Stimulated activated CD8-positive, alpha-beta memory T cell treated with anti-CD3 and anti-CD28 coated beads, Interleukin-15, amount 100 ng/mL, for 48 hours (primary cell): Measurements from ENCODE around the gene TBXAS1.
"Not testable (repeated sequence)": the region's sequence is repeated elsewhere in the genome, so short reads cannot be mapped to it uniquely, and the experiment has no call there.

ENCODE experiments used
- DNase-seq, 2 donors: peaks; one replicate each; pipeline ENCODE4 v3.0.0-alpha.2; 2020; ENCODE audit warnings: low read depth in 2 of 2

TBXAS1 gene

DNA sequence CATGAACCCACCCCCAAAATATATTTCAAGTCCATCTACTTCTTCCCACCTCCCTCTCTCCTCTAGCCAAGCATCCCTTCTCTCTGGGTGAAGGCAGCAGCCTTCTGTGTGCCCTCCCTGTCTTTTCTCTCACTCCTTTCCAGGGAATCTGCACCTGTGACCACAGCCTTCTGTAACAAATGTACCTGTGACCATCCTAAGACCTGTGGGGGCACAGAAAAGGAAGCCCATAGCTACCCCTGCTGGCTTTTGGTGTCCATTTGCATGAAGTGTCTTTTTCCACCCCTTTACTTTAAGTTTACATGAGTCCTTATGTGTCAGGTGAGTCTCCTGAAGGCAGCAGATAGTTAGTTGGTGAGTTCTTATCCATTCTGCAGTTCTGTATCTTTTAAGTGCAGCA lies 2.0 kb upstream of the TBXAS1 start:
- no peak for DNase-seq

DNA sequence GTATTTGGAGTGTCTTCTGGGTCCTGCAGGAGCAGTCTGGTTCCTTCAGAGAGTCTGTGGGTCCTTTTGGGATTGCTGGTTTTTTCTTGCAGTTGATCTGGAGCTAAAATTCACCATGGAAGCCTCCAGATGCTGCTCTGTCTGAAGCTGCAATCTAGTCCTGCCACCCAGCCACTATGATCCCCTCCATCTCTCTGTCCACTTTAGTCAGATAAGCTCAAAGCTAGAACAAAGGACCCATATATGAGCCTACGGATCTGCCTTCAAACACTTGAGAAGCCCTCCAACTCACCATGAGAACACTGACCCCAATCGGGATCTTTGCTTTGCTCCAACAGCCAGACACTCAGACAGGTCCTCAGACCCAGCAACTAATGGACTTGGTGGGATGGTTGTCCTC lies 618 bp upstream of the TBXAS1 start:
- no peak for DNase-seq

DNA sequence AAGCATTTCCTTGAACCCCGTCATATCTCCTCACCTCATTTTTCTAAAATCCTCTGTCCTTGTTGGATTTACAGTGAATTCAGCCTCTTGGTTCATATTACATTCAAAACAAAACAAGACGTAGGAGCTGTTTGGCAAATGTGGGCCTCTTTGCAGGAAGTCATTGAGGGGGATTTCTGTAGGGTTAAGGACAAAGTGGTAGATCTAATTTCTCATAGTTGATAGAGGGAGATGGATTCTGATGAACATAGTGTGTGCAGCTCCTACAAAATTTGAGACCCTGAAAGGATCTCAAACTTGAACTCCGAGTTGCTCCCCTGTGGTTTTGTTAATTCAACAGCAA lies 682 bp downstream of the TBXAS1 start:
- no peak for DNase-seq

DNA sequence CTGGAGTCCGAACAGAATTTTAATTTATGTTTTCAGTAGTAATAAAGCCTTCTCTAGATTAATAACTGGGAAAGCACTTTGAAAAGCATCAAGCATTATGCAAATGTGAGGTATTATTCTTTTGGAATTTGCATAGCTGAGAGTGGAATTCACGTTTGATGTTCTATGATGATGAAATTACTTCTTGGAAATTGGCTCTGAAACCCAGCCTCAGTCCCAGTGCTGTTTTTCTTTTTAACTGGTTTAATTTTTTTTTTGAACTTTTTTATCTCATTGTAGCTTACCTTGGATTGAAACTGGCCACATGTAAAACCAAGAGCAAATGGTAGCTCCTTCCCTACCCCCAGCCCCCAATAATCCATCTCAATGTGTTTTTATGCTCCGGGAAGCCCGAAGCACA lies 1.2 kb downstream of the TBXAS1 start:
- DNase-seq, result no peak

DNA sequence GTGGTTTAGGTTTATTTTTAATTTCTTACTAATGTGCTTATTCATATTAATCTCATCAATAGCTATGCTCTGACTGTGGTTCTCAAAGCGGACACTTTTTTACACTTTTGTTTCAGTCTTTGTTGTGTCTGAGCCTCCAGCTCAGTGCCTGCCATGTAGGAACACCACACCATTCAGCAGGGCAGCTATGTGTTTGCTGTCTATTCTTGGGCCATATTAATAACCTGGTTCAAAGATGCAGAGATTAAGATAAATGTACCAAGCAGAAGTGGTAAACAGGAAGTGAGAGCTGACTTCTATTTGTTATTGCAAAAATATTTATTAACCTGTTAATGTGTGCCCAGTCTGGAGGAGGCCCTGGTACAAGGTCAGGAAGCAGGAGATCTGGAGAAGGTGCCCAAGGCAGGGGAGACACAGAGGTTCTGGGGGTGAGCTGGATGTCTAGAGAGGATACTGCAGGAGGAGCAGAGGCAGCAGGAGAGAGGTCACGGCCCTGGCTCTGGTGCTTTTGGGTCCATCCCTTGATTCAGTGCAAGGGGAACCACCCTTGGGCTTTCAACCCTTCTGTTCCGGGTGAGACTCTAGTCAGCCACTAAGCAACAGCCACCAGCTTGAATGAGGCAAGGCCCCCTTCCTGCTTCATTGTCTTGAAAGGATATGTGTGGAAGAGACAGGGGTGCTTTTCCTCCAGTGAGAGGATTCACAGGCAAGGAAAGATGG lies 1.9 kb downstream of the TBXAS1 start:
- no peak for DNase-seq

DNA sequence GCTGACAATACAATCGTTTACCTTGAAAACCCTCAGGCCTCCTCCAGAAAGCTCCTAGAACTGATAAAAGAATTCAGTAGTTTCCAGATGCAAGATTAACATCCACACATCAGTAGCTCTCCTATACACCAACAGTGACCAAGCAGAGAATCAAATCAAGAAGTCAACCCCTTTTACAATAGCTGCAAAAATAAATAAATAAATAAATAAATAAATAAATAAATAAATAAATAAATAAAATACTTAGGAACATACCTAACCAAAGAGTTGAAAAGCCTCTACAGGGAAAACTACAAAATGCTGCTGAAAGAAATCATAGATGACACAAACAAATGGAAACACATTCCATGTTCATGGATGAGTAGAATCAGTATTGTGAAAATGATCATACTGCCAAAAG lies 6.8 kb downstream of the TBXAS1 start:
- DNase-seq, result not testable (repeated sequence)

DNA sequence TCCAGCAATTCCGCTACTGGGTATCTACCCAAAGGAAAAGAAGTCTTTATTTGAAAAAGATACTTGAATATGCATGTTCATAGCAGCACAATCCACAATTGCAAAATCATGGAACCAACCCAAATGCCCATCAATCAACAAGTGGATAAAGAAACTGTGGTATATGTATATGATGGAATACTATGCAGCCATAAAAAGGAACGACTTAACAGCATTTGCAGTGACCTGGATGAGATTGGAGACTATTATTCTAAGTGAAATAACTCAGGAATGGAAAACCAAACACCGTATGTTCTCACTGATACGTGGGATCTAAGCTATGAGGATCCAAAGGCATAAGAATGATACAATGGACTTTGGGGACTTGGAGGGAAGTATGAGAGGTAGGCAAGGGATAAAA lies 8.2 kb downstream of the TBXAS1 start:
- not testable (repeated sequence) for DNase-seq

DNA sequence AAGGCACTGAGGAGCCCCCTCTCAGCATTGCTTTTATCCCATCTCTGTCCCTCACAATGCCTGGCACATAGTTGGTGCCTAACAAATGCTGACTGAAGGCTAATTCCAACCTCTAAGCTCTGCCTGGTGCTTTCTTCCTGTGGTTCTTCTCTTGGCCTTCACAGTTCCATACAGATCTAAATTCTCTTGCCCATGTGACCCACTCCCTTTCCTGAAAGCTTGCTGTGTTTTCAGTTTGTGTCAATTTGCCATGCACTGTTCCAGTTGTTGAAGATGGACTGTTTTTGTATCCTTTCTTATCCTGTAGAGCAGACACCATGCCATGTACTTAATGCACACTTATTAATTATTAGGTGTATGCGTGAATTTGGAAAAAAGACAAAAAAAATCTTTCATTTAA lies 9.2 kb downstream of the TBXAS1 start:
- no peak for DNase-seq

DNA sequence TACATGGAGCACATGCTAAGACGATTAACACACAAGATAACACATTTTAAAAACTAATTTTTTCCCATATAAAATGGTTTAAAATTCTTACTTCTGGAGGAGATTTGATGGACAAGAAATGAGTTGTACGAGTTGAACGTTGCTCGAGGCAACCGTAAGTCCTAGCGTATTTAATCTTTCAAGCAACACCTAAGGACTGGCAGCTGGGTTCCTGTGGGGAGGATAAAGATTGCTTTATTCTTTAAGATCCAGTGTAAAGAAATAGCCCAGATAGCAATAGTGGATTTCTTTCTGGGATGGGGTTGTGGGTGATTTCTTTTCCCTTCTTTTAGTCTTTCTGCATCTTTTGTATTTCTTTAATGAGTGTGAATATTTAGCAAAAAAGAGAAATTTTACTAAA lies 9.8 kb downstream of the TBXAS1 start:
- DNase-seq, result no peak

DNA sequence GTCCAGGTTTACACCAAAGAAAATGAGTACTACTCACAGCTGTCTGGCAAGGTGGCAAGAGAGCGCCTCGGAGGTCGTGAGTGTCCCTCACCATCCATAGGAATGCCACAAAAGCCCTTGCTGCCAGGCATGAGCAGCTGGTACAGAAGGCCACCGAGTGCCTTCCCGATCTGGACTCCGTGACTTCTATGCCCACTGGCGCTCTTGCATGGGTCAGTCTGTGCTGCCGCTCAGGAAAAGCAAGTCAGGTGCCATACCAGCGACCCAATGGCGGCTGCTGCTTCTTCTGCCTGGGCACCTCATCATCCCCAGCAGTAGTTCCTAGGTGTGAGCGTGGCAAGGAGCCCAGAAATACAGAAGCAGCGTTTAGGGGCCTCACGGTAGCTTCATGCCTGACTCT lies 11.7 kb downstream of the TBXAS1 start:
- DNase-seq, result no peak

DNA sequence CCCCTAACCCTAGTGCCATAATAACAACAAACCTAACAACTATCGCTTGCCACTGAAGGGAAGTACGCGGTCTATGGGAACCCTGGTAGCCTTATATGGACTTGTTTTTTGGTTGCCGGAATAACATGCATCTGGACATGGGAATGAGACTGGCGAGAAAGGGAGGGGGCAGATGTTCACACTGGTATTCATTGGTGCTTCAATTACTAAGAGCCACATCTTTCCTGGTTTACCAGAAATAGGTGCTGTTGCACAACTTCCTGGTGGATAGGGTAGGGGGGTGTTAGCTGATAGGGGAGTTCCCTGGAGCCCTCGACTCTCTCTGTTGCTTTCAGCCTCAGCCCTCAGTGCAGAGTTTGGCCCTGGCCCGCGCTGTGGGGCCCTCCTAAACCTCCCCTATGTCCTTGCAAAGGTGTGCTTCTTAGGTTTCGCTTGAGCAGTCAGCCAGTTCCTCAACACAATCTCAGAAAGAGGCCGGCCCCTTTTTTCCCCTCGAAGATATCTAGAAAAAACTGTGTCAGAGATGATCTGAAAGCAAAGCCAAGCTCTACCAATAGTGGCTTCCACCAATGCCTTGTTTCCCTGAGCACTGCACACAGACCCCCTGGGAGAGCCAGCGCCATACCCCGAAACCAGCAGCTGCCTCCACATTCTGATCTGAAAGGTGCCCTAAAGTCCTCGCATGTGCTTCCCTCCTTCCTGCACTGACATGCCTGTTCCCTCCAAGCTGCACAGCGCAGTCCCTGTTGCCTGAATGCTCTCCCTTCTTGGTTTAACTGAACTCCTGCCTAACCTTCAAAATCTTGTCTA lies 13.5 kb downstream of the TBXAS1 start:
- DNase-seq, result no peak

DNA sequence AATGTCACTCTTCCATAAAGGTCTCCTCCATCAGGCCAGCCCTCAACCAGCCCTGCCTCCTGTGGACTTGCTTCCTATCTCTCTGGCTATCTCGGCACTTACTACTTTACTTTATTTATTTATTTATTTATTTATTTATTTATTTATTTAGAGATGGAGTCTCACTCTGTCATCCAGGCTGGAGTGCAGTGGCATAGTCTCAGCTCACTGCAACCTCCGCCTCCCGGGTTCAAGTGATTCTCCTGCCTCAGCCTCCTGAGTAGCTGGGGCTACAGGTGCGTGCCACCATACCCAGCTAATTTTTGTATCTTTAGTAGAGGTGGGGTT lies 14.1 kb downstream of the TBXAS1 start:
- DNase-seq, result not testable (repeated sequence)

DNA sequence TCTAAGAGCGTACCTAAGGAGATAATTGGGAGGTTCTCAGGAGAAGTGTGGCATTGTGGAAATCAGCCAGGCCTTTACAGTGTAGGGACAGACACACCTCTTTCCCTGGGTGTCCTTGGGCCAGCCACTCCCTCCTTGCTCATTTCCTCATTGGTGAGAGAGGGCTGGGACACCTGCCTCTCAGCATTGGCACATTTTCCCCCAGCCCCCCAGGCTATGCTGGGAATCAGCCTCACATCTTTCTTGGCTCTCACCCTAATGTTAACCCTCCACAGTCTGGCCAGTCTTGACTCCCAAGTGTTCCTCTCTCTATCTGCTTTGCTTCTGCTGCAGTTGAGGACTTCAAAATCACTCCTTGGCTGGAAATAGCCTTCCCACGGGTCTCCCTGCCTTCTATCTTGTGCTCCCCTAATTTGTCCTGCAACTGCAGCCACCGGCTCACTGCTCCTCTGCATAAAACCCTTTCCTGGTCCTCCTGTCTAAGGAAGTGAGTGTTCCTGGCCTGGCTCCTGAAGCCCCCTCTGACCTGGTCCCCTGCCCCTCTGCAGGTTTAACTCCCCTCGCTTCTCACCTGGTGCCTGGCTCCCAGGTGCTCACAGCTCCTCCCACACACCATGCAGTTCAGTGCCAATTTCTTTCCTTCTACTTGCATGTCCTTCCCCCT lies 15.8 kb downstream of the TBXAS1 start:
- DNase-seq, result no peak

DNA sequence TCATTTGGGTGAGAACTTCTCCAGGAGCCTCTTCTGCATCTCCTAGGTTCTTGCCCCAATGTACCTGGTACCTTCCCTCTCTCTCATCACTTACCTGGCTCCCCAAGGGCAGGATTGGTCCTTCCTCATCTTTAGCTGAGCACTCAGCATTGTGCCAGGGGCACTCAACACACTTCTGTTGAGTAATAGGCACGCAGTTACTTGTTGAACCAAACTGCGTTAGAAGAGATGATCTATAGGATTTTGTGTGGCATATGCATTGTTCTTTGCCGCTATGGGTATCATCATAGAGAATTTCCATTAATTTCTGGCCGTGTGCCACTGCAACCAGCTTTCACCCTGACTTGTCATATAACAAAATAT lies 16.4 kb downstream of the TBXAS1 start:
- DNase-seq, result no peak

DNA sequence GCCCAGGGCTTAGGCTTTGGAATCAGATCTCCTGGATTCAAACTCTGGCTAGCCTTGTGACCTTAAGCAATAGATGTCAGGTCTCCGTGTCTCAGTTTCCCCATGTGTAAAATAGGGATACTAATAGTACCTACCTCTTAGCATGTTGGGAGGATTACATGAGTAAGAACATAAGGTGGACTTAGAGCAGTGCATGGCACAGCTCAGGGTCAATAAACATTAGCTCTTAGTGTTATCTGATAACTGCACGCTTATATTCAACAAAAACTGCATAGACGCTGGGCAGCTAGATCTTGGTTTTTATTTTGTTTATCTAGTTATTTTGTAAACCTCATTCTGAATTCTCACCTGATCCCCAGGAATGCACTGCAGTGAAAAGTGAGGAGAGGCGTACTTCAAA lies 17.2 kb downstream of the TBXAS1 start:
- no peak for DNase-seq

DNA sequence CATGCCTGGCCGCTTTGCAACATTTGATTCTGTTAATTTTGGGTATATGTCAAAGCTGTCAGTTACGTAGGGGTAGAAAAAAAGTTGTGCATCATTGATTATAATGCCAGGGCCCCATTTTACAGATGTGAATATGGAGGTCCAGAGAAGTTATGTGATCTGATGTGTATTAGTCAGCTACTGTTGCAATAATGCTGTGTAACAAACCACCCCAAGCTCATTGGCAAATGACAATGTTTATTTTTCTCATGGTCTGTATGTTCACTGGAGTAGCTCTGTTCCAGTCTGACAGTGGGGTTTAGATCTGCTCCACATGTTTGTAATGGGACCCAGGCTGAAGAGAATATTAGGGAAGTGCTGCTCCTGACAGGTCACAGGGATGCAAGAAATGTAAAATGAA lies 19.2 kb downstream of the TBXAS1 start:
- no peak for DNase-seq

DNA sequence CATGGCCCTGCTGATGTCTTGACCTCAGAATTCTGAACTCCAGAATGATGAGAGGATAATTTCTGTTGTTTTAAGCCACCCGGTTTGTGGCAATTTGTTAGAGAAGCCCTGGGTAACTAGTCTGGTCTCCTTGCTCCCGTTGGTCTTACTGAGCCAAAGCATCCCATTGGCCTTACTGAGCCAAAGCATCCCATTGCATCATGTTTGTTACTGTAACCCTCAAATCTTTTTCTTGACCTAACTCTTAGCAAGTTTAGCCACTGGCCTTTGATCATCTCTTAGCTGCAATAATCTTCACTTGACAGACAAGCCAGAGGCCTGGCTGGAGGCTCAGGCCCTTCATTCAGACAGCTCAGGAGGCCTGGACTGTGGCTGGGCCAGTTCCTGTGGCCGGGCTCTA lies 21.8 kb downstream of the TBXAS1 start:
- no peak for DNase-seq

DNA sequence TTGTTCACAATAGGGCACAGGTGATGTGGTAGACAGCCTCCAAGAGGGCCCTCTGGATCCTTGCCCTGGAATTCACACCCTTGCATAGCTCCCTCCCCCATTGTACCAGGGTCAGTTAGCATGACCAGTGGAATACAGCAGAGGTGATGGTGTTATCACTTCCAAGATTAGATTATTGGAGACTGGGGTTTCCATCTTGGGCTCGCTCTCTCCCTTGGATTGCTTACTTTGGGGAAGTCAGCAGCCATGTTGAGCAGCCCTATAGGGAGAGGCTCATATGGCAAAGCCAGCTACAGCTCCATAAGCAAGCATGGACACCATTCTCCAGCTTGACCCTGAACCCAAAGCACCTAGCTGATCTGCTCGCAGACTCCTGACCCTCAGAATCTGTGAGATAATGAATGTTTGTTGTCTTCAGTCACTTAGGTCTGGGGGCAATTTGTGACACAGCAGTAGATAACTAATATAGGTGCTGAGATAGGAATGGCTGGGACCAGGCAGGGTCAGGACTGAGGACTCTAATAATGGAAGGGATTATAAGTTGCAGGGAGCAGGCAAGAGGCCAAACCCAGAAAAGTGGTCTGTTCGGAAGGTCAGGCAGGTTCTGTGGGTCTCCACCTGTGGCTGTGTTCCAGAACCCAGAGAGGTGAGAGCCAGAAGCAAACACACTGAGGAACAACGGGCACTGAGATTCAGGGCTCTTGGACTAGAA lies 22.9 kb downstream of the TBXAS1 start:
- DNase-seq, result no peak

DNA sequence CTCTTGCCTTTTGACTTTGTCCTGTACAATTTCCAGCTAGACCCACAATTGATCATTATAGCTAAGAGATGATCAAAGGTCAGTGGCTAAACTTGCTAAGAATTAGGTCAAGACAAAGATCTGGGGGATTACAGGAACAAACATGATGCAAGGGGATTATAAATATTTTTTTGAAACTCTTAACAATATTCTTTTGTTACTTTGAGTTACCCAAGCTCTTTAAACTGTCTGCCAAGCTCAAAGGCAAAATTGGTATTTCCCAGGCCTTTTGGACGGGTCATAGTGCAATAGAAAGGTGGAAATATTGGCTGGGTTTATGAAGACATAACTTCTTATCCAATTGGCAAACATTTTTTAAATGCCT lies 23.4 kb downstream of the TBXAS1 start:
- no peak for DNase-seq

DNA sequence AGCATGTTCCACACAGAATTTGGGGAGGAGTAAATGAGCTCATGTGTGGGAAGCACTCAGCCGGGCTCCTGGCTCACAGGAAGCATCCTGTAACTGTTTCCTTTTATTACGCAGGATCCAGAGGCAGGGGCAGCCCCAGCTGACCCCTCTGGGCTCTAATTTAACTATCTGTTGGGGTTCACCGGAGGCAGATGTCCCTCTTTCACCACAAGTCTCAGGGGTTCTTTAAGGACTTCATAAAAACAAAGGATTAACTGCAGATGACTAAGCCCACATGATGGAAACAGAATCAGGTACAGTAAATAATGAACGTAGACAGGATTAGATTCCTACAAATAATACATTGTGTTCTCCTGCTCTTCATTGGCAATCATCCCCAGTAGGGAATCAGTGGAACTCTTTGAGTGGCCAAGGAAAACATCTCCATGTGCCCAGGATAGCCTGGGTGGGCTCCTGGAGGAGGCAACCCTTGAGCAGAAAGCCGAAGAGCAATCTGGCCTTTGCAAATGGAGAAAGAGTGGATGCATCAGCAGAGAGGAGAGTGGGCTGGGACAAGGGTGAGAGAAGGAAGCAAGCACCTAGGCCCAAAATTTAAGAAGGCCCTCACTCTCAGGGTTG lies 24.6 kb downstream of the TBXAS1 start:
- DNase-seq, result no peak

DNA sequence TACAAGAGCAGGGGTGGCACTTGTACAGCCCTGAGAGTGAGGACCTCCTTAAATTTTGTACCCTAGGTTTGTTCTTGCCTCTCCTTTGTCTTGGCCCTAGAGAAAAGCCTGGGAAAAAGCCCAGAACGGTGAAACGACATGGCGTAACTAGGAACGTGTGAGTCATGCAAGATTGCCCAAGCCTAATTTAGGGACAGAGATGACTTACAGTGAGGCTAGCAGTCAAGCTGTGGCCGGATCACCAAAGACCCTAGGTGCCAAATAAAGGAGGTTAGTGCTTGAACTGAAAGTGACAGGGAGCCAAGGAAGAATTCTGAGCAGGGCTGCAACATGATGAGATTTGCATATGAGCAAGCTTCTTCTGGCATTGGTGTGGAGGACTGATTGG lies 25.1 kb downstream of the TBXAS1 start:
- no peak for DNase-seq

DNA sequence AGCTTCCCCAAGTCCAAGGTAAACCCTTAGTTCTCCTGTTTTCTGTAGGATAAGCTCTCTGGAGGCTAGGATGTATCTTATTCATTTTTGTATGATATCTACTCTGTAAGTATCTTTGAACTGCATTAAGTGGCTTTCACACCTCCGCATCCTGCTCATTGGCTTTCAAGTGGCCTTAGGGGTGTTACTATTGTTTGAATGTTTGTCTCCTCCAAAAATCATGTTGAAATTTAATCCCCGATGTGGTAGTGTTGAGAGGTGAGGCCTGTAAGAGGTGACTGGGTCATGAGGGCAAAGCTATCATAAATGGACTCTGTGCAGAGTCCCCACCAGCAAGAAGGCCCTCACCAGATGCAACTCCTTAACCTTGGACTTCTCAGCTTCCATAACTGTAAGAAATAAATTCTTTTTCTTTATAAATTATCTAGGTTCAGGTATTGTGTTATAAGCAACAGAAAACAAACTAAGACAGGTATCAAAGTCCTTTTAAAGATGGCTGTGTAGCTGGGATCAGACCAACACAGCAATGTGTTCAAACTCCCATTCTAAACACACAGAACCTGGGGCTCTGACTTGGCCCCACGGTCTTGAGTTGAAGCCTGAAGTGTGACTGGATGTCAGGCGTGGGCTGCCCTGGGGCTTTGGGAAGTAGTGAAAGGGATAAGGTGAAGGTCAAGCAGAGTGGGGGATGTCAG lies 25.9 kb downstream of the TBXAS1 start:
- no peak for DNase-seq
